ENCODE measurements around the gene PRDX5. TPM values are rescaled to one million over a fixed set of nuclear protein-coding genes. Genes with fewer than 3 reads are reported as not detected.

Gene PRDX5
- total RNA-seq, 1 experiment from 2014 or later: 228 TPM

DNA sequence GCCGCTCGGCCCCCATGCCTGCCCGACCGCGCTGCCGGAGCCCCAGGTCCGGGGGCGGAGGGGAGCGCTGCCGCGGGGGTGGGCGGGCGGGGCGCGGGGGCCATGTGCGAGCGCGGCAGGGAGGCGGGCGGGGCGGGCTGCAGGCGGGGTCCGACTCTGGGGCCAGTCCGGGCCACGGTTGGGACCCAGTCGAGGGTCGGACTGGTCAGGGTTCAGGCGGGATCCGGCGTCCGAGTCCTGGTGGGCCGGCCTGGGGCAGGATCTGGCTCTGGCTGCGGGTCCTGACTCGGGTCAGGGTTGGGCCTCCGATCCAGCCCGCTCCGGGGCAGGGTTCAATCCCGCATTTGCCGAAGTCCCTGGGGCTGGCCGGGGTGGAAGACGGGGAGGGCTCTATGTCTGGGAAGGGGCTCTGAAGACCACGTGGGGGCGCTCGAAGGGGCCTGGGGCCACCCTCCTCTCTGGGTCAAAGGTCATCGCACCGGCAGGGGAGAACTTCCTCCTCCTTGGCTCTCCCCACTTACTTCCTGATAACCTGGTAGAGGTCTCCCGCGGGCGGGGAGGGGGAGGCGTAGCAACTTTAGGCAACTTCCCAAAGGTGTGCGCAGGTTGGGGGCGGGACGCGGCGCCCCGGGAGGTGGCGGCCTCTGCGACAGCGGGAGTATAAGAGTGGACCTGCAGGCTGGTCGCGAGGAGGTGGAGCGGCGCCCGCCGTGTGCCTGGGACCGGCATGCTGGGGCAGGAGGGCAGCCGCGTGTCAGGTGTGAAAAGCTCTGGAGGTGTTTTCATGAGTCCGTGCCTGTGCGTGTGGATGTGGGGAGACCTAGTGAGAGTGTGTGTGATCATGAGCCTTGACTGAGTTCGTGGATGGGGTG is 12.0 kb upstream of the PRDX5 start:
- H3K56ac ChIP-seq (ENCODE audit: insufficient read length, low read depth, low read length): no peak overlapping the region
- H2BK12ac ChIP-seq (ENCODE audit: insufficient read length, low read depth, low read length): no peak overlapping the region
- H3K27me3 ChIP-seq (ENCODE audit: insufficient read depth, low read length): no peaks in the 10 kb centered on the region; the same call in 1 of the 2 replicates
- H2BK20ac ChIP-seq (ENCODE audit: low read depth, low read length, poor library complexity, severe bottlenecking): no peak overlapping the region
- H3K18ac ChIP-seq (ENCODE audit: insufficient read length, low read depth, low read length): no peak overlapping the region
- peak; percentile 89 for DNase-seq
- H3K79me2 ChIP-seq (ENCODE audit: insufficient read depth, low read length): peaks cover 3% of the 10 kb centered on the region; the same call in 1 of the 2 replicates
- H3K4me1 Mint-ChIP-seq: peaks cover 13% of the 10 kb centered on the region in 2 experiments
- peaks cover 27% of the 10 kb centered on the region for H3K27me3 Mint-ChIP-seq (ENCODE audit: low read depth)
- no peak overlapping the region for H4K5ac ChIP-seq (ENCODE audit: insufficient read length, low read depth, low read length)
- H3K27ac Mint-ChIP-seq: peak overlapping the region; percentile 26 to 96 (median 31); a peak in 5 of 7 replicates
- peak overlapping the region; percentile 37 for H3K9ac ChIP-seq (ENCODE audit: extremely low read depth, insufficient read length, low read length)
- no peak overlapping the region for H3K27ac ChIP-seq (ENCODE audit: insufficient read length, low read depth, low read length)
- H3K23ac ChIP-seq (ENCODE audit: insufficient read length, low read depth, low read length): no peak overlapping the region
- peak overlapping the region; percentile 87 for H3K4me2 ChIP-seq (ENCODE audit: insufficient read depth, insufficient read length, low read length)
- H3K14ac ChIP-seq (ENCODE audit: insufficient read depth, low read length): peak overlapping the region; percentile 81
- no peak overlapping the region for H2BK120ac ChIP-seq (ENCODE audit: low read depth, low read length, poor library complexity, severe bottlenecking)
- no peak overlapping the region for H2AFZ ChIP-seq (ENCODE audit: low read length)
- H3K9me3 ChIP-seq (ENCODE audit: control insufficient read depth, low read depth, low read length): no peaks in the 10 kb centered on the region
- H3K79me1 ChIP-seq (ENCODE audit: insufficient read depth, low read depth, low read length, poor library complexity, severe bottlenecking): peaks cover 5% of the 10 kb centered on the region
- no peak overlapping the region for H3K4ac ChIP-seq (ENCODE audit: low read depth, low read length)
- H3T11ph ChIP-seq (ENCODE audit: low read length): no peak overlapping the region
- H4K91ac ChIP-seq (ENCODE audit: insufficient read length, low read depth, low read length): no peak overlapping the region
- peaks cover 2% of the 10 kb centered on the region; the same call in 1 of the 2 replicates for H3K4me1 ChIP-seq (ENCODE audit: insufficient read depth, low read length)
- H2BK15ac ChIP-seq (ENCODE audit: low read depth, low read length): no peak overlapping the region
- no peaks in the 10 kb centered on the region for H3K9me3 Mint-ChIP-seq
- TF ChIP-seq, protein P1, sequence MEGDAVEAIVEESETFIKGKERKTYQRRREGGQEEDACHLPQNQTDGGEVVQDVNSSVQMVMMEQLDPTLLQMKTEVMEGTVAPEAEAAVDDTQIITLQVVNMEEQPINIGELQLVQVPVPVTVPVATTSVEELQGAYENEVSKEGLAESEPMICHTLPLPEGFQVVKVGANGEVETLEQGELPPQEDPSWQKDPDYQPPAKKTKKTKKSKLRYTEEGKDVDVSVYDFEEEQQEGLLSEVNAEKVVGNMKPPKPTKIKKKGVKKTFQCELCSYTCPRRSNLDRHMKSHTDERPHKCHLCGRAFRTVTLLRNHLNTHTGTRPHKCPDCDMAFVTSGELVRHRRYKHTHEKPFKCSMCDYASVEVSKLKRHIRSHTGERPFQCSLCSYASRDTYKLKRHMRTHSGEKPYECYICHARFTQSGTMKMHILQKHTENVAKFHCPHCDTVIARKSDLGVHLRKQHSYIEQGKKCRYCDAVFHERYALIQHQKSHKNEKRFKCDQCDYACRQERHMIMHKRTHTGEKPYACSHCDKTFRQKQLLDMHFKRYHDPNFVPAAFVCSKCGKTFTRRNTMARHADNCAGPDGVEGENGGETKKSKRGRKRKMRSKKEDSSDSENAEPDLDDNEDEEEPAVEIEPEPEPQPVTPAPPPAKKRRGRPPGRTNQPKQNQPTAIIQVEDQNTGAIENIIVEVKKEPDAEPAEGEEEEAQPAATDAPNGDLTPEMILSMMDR (conservative IDR thresholded peaks at IDR 0.05): peak; percentile 67
- WGBS (ENCODE audit: extremely low coverage, insufficient read length, low lambda C conversion rate): no CpG with 5 or more reads among the region's 71 CpGs
- peaks cover 10% of the 10 kb centered on the region for H3K23me2 ChIP-seq (ENCODE audit: insufficient read length, low read depth, low read length, poor library complexity, severe bottlenecking)
- H2AK5ac ChIP-seq (ENCODE audit: insufficient read length, low read length): no peak overlapping the region
- no peaks in the 10 kb centered on the region for H4K20me1 ChIP-seq (ENCODE audit: control insufficient read depth, insufficient read depth, insufficient read length)
- peak overlapping the region; percentile 90 to 92 for H3K4me3 Mint-ChIP-seq
- H2BK5ac ChIP-seq (ENCODE audit: insufficient read length, low read length): no peak overlapping the region
- H3K36me3 Mint-ChIP-seq (ENCODE audit: insufficient read depth in 1 of 3, low read depth in 3 of 3): peaks cover 7 to 8% (median 7%) of the 10 kb centered on the region in 3 experiments; a peak in 5 of 7 replicates
- H4K8ac ChIP-seq (replicated peaks; ENCODE audit: insufficient read length, low read depth, low read length): no peak overlapping the region
